NCI-H1436 (cell line): ENCODE data around the gene NEB.
"Not testable (repeated sequence)": the region's sequence is repeated elsewhere in the genome, so short reads cannot be mapped to it uniquely, and the experiment has no call there.

Source experiments
- DNase-seq: peaks from one replicate; lab custom pipeline; 2025; lab: John Stamatoyannopoulos, UW

NEB gene

GRCh38 chr2:151607459-151608424, 126.5 kb downstream of the NEB start:
- DNase-seq = not testable (repeated sequence)

- DNase-seq = not testable (repeated sequence)
These were observed 130.7 kb downstream of the NEB start for GRCh38 chr2:151603530-151603929.

GRCh38 chr2:151602402-151602801, 131.9 kb downstream of the NEB start:
- DNase-seq = not testable (repeated sequence)

GRCh38 chr2:151601803-151602202, 132.5 kb downstream of the NEB start:
- not testable (repeated sequence) for DNase-seq

GRCh38 chr2:151596903-151597608, 137.2 kb downstream of the NEB start:
- DNase-seq = not testable (repeated sequence)

GRCh38 chr2:151591908-151592255, 142.4 kb downstream of the NEB start:
- not testable (repeated sequence) for DNase-seq

GRCh38 chr2:151591250-151591907, 142.9 kb downstream of the NEB start:
- DNase-seq = not testable (repeated sequence)

- DNase-seq = not testable (repeated sequence)
These were observed 153.0 kb downstream of the NEB start for GRCh38 chr2:151581300-151581699.

GRCh38 chr2:151580697-151581096, 153.6 kb downstream of the NEB start:
- not testable (repeated sequence) for DNase-seq

- no peak for DNase-seq
These were observed 157.2 kb downstream of the NEB start for GRCh38 chr2:151577116-151577515.

- DNase-seq = peak; percentile 14
These were observed 158.2 kb downstream of the NEB start for GRCh38 chr2:151576080-151576479.

GRCh38 chr2:151575338-151575737, 158.9 kb downstream of the NEB start:
- DNase-seq = no peak

- no peak for DNase-seq
These were observed 164.1 kb downstream of the NEB start for GRCh38 chr2:151570191-151570590.

GRCh38 chr2:151569167-151569566, 165.1 kb downstream of the NEB start:
- no peak for DNase-seq

GRCh38 chr2:151568501-151568900, 165.8 kb downstream of the NEB start:
- DNase-seq = no peak

GRCh38 chr2:151567006-151567405, 167.3 kb downstream of the NEB start:
- DNase-seq = no peak

GRCh38 chr2:151562398-151562797, 171.9 kb downstream of the NEB start:
- DNase-seq = no peak

- DNase-seq = no peak
These were observed 174.0 kb downstream of the NEB start for GRCh38 chr2:151560289-151560688.

GRCh38 chr2:151559431-151559830, 174.8 kb downstream of the NEB start:
- not testable (repeated sequence) for DNase-seq

- DNase-seq = not testable (repeated sequence)
These were observed 176.4 kb downstream of the NEB start for GRCh38 chr2:151557883-151558282.

- no peak for DNase-seq
These were observed 178.2 kb downstream of the NEB start for GRCh38 chr2:151556121-151556520.

GRCh38 chr2:151552287-151552686, 182.0 kb downstream of the NEB start:
- DNase-seq = no peak
